ENCODE data around the gene GHRHR.

GHRHR gene

GRCh38 chr7:31003097-31003496, 39.3 kb downstream of the GHRHR start:
- TF ChIP-seq GATA3 (IDR thresholded peaks at IDR 0.05; ENCODE audit: low read depth, low read length) (no peak), GATA2 (IDR thresholded peaks at IDR 0.05; ENCODE audit: low read depth, low read length) (no peak)

GRCh38 chr7:31003721-31004120, 40.0 kb downstream of the GHRHR start:
- TF ChIP-seq GATA3 (IDR thresholded peaks at IDR 0.05; ENCODE audit: low read depth, low read length) (no peak), GATA2 (IDR thresholded peaks at IDR 0.05; ENCODE audit: low read depth, low read length) (no peak)

- TF ChIP-seq GATA2 (IDR thresholded peaks at IDR 0.05; ENCODE audit: low read depth, low read length) (no peak), GATA3 (IDR thresholded peaks at IDR 0.05; ENCODE audit: low read depth, low read length) (no peak)
Measured at GRCh38 chr7:31004393-31004792, 40.6 kb downstream of the GHRHR start.

GRCh38 chr7:31006857-31007256, 43.1 kb downstream of the GHRHR start:
- no peak for TF ChIP-seq GATA2 (IDR thresholded peaks at IDR 0.05; ENCODE audit: low read depth, low read length)
- TF ChIP-seq GATA3 (IDR thresholded peaks at IDR 0.05; ENCODE audit: low read depth, low read length), result no peak

GRCh38 chr7:31007634-31008033, 43.9 kb downstream of the GHRHR start:
- no peak for TF ChIP-seq GATA2 (IDR thresholded peaks at IDR 0.05; ENCODE audit: low read depth, low read length)
- TF ChIP-seq GATA3 (IDR thresholded peaks at IDR 0.05; ENCODE audit: low read depth, low read length), result no peak

GRCh38 chr7:31014826-31015225, 51.1 kb downstream of the GHRHR start:
- TF ChIP-seq GATA2 (IDR thresholded peaks at IDR 0.05; ENCODE audit: low read depth, low read length) (no peak), GATA3 (IDR thresholded peaks at IDR 0.05; ENCODE audit: low read depth, low read length) (no peak)

DNA sequence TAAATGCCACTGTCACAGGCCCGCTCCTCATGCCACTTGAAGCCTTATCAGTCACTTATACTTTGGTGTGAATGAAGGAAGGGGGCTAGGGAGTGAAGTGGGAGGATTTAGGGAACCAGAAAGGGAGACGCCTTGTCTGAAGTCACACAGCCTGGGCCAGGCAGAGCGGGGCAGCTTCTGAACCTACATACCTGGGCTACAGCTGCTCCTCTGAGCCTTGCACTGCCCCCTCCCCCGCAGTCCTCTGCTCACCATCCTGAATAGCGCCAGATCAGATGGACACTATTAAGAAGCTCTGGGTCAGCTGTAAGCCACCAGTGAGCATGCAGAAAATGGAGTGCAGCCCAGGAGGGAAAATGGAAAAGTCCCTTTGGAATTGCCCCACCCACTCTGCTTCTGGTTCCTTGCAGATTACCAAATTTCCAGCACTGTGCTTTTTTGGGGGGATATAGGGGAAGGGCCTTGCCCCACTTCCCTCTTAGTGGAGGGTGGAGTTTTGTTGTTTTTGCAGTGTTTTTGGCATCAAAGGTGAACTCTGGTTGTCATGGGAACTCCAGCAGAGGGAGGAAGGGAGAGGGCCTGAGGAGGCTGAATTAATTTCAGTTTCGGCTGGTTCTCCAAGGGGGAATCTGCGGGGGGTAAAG, 53.4 kb downstream of the GHRHR start:
- TF ChIP-seq GATA2 (IDR thresholded peaks at IDR 0.05; ENCODE audit: low read depth, low read length) (no peak), GATA3 (IDR thresholded peaks at IDR 0.05; ENCODE audit: low read depth, low read length) (no peak)

- no peak for TF ChIP-seq GATA3 (IDR thresholded peaks at IDR 0.05; ENCODE audit: low read depth, low read length)
- no peak for TF ChIP-seq GATA2 (IDR thresholded peaks at IDR 0.05; ENCODE audit: low read depth, low read length)
Measured at GRCh38 chr7:31017721-31018120, 54.0 kb downstream of the GHRHR start.

GRCh38 chr7:31019509-31019908, 55.8 kb downstream of the GHRHR start:
- no peak for TF ChIP-seq GATA3 (IDR thresholded peaks at IDR 0.05; ENCODE audit: low read depth, low read length)
- no peak for TF ChIP-seq GATA2 (IDR thresholded peaks at IDR 0.05; ENCODE audit: low read depth, low read length)

GRCh38 chr7:31020161-31020560, 56.4 kb downstream of the GHRHR start:
- no peak for TF ChIP-seq GATA3 (IDR thresholded peaks at IDR 0.05; ENCODE audit: low read depth, low read length)
- no peak for TF ChIP-seq GATA2 (IDR thresholded peaks at IDR 0.05; ENCODE audit: low read depth, low read length)

DNA sequence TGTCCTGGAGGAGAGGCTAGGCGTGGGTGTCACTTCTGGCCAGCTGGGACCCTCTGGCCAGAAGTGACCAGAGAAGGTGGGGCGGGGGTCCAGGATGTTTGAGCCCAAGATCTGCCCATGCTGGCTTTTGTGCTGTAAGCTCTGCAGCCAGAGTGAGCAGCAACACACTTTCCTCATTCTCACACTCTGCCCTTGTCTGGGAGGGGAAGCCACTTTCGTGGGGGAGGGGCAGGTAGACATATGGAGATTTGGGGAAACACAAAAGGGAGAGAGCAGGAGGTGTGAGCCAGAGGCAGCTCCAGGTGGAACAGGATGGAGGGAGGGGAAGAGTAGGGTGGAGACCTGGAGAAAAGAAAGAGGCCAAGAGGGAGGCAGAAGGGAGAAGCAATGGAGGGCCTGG, 56.9 kb downstream of the GHRHR start:
- no peak for TF ChIP-seq GATA3 (IDR thresholded peaks at IDR 0.05; ENCODE audit: low read depth, low read length)
- TF ChIP-seq GATA2 (IDR thresholded peaks at IDR 0.05; ENCODE audit: low read depth, low read length), result no peak

DNA sequence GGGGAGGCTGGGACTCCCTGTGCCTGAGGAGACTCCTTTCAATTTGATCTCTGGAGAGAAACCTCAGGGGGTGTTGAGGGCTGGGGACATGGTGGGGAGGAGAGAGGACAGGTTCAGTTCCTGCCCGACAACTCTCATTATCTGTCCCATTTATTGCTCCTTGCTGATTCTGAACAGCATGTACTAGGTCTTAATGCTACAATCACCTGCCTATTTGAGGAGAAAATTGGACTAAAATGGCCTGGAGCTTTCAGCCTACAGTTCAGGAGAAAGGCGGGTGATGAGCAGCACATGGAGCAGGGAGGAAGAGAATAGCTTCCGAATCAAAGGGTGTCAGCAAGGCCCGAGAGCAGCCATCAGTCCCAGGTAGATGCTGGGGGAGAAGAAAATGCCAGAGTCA, 58.4 kb downstream of the GHRHR start:
- TF ChIP-seq GATA3 (IDR thresholded peaks at IDR 0.05; ENCODE audit: low read depth, low read length) (no peak), GATA2 (IDR thresholded peaks at IDR 0.05; ENCODE audit: low read depth, low read length) (no peak)

DNA sequence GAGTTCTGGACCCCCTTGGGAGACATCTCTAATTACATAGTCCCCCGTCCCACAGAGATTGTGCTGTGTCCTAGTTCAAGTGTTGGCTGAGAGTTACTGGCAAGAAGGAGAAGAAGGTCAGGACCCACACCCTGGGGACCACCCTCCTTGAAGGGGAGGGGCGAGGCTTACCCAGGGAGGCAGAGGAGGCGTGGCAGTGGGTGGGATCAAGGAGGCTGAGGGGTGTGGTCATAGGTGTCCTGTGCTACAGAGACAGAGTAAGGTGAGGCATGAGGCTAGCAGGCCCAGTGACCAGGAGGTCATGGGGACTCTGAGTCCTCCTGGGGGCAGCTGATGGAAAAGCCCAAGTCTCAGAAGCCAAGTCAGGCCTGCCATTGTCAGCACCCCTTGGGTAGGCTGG, 59.0 kb downstream of the GHRHR start:
- TF ChIP-seq GATA2 (IDR thresholded peaks at IDR 0.05; ENCODE audit: low read depth, low read length) (no peak), GATA3 (IDR thresholded peaks at IDR 0.05; ENCODE audit: low read depth, low read length) (no peak)

GRCh38 chr7:31023877-31024276, 60.1 kb downstream of the GHRHR start:
- TF ChIP-seq GATA2 (IDR thresholded peaks at IDR 0.05; ENCODE audit: low read depth, low read length) (no peak), GATA3 (IDR thresholded peaks at IDR 0.05; ENCODE audit: low read depth, low read length) (no peak)

GRCh38 chr7:31027161-31027965, 63.6 kb downstream of the GHRHR start:
- no peak for TF ChIP-seq GATA2 (IDR thresholded peaks at IDR 0.05; ENCODE audit: low read depth, low read length)
- no peak for TF ChIP-seq GATA3 (IDR thresholded peaks at IDR 0.05; ENCODE audit: low read depth, low read length)

Data from SH-SY5Y (cell line).